ENCODE results near the gene MRPL10. TPM values are rescaled to one million over a fixed set of nuclear protein-coding genes. Genes with fewer than 3 reads are reported as not detected.

MRPL10 gene
- total RNA-seq, 1 donor from 2014 or later: 48.2 TPM

DNA sequence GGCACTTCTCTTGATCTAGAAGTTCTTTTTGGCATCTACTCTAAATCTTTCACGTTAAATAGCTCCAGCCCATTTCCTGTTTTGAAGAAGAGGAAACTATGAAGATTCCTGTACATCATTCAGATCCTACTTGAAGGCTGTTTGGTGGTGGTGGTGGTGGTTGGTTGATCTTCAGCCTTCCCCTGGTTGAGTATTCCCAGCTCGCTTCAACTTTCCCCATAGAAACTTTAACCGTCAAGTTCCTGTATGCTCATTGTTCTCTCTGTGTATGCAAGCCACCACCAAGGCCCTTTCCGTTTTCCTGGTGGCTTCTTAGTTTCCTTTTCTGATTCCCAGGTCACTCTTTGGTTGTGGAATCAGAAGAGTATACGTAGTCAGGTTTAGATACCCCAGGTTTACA lies 3.4 kb upstream of the MRPL10 start:
- Histone ChIP-seq H3K27ac (no peak overlapping the region), H3K4me3 (no peak overlapping the region), H3K27me3 (no peaks in the 10 kb centered on the region), H3K4me2 (no peak overlapping the region), H3K4me1 (no peaks in the 10 kb centered on the region), H3F3A (ENCODE audit: low read depth) (peaks cover 10% of the 10 kb centered on the region), H3K79me2 (ENCODE audit: low read depth) (peaks cover 15% of the 10 kb centered on the region), H3K9ac (no peak overlapping the region), H4K20me1 (ENCODE audit: low read depth) (no peaks in the 10 kb centered on the region), H2AFZ (replicated peaks) (no peak overlapping the region), H3K36me3 (no peaks in the 10 kb centered on the region), H3K9me3 (ENCODE audit: low read depth) (no peaks in the 10 kb centered on the region)
- Mint-ChIP-seq H3K27me3 (ENCODE audit: insufficient read depth, low read depth) (peaks cover 12% of the 10 kb centered on the region), H3K27ac (no peak overlapping the region), H3K4me1 (peaks cover 24% of the 10 kb centered on the region), H3K9me3 (no peaks in the 10 kb centered on the region), H3K36me3 (peaks cover 4% of the 10 kb centered on the region), H3K4me3 (no peak overlapping the region)
- TF ChIP-seq EZH2phosphoT487 (IDR thresholded peaks at IDR 0.05) (no peak), EZH2 (IDR thresholded peaks at IDR 0.05) (no peak)
- TF ChIP-seq, protein P1, sequence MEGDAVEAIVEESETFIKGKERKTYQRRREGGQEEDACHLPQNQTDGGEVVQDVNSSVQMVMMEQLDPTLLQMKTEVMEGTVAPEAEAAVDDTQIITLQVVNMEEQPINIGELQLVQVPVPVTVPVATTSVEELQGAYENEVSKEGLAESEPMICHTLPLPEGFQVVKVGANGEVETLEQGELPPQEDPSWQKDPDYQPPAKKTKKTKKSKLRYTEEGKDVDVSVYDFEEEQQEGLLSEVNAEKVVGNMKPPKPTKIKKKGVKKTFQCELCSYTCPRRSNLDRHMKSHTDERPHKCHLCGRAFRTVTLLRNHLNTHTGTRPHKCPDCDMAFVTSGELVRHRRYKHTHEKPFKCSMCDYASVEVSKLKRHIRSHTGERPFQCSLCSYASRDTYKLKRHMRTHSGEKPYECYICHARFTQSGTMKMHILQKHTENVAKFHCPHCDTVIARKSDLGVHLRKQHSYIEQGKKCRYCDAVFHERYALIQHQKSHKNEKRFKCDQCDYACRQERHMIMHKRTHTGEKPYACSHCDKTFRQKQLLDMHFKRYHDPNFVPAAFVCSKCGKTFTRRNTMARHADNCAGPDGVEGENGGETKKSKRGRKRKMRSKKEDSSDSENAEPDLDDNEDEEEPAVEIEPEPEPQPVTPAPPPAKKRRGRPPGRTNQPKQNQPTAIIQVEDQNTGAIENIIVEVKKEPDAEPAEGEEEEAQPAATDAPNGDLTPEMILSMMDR (IDR thresholded peaks at IDR 0.05): no peak
- DNase-seq (ENCODE audit: low spot score): no peak

- no peaks in the 10 kb centered on the region for H3K4me1 ChIP-seq
- peak overlapping the region; percentile 98 for H3K4me3 Mint-ChIP-seq
- peaks cover 10% of the 10 kb centered on the region for H3F3A ChIP-seq (ENCODE audit: low read depth)
- H3K27me3 ChIP-seq: no peaks in the 10 kb centered on the region
- DNase-seq (ENCODE audit: low spot score): no peak
- TF ChIP-seq EZH2phosphoT487 (IDR thresholded peaks at IDR 0.05): no peak
- TF ChIP-seq EZH2 (IDR thresholded peaks at IDR 0.05): no peak
- TF ChIP-seq, protein P1 (IDR thresholded peaks at IDR 0.05): no peak
- H3K27ac ChIP-seq: no peak overlapping the region
- no peak overlapping the region for H3K9ac ChIP-seq
- H2AFZ ChIP-seq (replicated peaks): peak overlapping the region; percentile 62
- H3K9me3 ChIP-seq (ENCODE audit: low read depth): no peaks in the 10 kb centered on the region
- no peaks in the 10 kb centered on the region for H4K20me1 ChIP-seq (ENCODE audit: low read depth)
- peaks cover 20% of the 10 kb centered on the region for H3K4me1 Mint-ChIP-seq
- H3K4me2 ChIP-seq: peak overlapping the region; percentile 94
- peak overlapping the region; percentile 97 for H3K27ac Mint-ChIP-seq
- peak overlapping the region; percentile 84 for H3K4me3 ChIP-seq
- peaks cover 25% of the 10 kb centered on the region for H3K79me2 ChIP-seq (ENCODE audit: low read depth)
- H3K36me3 ChIP-seq: no peaks in the 10 kb centered on the region
- H3K27me3 Mint-ChIP-seq (ENCODE audit: insufficient read depth, low read depth): peaks cover 12% of the 10 kb centered on the region
- peaks cover 6% of the 10 kb centered on the region for H3K36me3 Mint-ChIP-seq
- H3K9me3 Mint-ChIP-seq: no peaks in the 10 kb centered on the region
Measured at GRCh38 chr17:47831934-47832327, 590 bp upstream of the MRPL10 start.

- peak overlapping the region; percentile 98 for H3K4me3 Mint-ChIP-seq
- Histone ChIP-seq H3K79me2 (ENCODE audit: low read depth) (peaks cover 25% of the 10 kb centered on the region), H4K20me1 (ENCODE audit: low read depth) (no peaks in the 10 kb centered on the region)
Measured at GRCh38 chr17:47830396-47831002, 842 bp downstream of the MRPL10 start.

More at GRCh38 chr17:47830396-47831002, 842 bp downstream of the MRPL10 start:
- Mint-ChIP-seq H3K36me3 (peaks cover 7% of the 10 kb centered on the region), H3K27ac (peak overlapping the region; percentile 88), H3K4me1 (peaks cover 20% of the 10 kb centered on the region), H3K9me3 (no peaks in the 10 kb centered on the region), H3K27me3 (ENCODE audit: insufficient read depth, low read depth) (peaks cover 9% of the 10 kb centered on the region)
- Histone ChIP-seq H3K27ac (no peak overlapping the region), H3K4me2 (peak overlapping the region; percentile 94), H3K9ac (peak overlapping the region; percentile 64), H3K27me3 (no peaks in the 10 kb centered on the region), H2AFZ (replicated peaks) (no peak overlapping the region), H3K4me1 (no peaks in the 10 kb centered on the region), H3K36me3 (no peaks in the 10 kb centered on the region), H3K4me3 (peak overlapping the region; percentile 84), H3K9me3 (ENCODE audit: low read depth) (no peaks in the 10 kb centered on the region), H3F3A (ENCODE audit: low read depth) (peaks cover 10% of the 10 kb centered on the region)
- TF ChIP-seq, protein P1 (IDR thresholded peaks at IDR 0.05): no peak
- no peak for TF ChIP-seq EZH2 (IDR thresholded peaks at IDR 0.05)
- no peak for DNase-seq (ENCODE audit: low spot score)

All from neural progenitor cell (in vitro differentiated cells).